Measurements from ENCODE around the gene NRBF2.

NRBF2 gene

DNA sequence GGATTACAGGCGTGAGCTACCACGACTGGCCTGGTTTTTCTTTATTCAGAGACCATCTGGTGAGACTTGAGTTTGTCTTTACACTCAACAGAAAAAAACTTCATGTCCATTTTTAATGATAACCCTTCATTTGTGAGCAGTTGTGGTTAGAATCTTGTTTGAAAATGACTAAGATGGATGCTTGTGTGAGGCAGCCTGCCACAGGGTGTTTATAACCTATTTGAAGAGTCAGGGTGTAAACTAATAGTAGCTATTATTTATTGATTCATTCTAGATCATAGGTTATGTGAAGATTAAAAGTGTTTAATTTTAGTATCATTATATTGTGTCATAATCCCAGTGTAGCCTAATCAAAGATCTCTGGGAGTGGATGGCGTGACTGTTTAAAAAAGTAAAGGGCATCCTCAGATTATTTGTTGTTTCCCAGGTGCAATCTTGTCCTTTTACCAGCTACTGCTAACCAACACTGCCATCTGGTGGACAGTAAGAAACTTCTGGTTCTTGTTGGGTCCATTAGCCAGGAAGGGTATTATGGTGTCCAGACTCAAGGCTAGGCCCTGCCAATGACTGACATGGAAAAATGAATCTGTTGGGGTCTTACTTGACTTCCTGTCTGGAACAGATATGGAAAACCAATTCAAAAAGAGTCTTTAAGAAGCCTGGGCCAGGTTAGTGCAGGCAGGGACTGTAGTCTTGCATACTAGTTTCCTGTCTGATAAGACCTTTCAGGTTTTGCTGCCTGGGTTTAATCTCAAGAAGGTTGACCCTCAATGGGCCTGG lies 24.9 kb downstream of the NRBF2 start:
- H3K4me3 ChIP-seq (ENCODE audit: low read length in 2 of 2): no peak overlapping the region
- H3K27me3 ChIP-seq (ENCODE audit: control insufficient read depth in 2 of 2, insufficient read depth in 2 of 2, low read length in 2 of 2): no peaks in the 10 kb centered on the region
- peaks cover 2 to 3% of the 10 kb centered on the region in 2 donors for H3K36me3 ChIP-seq (ENCODE audit: control insufficient read depth in 2 of 2, insufficient read depth in 2 of 2, low read length in 2 of 2)
- H3K9me3 ChIP-seq (ENCODE audit: control insufficient read depth in 2 of 2, low read length in 2 of 2): no peaks in the 10 kb centered on the region
- peaks cover 8 to 21% of the 10 kb centered on the region in 2 donors for H3K4me1 ChIP-seq (ENCODE audit: control insufficient read depth in 2 of 2, insufficient read depth in 2 of 2, low read length in 2 of 2)
- H3K9ac ChIP-seq (ENCODE audit: low read depth in 1 of 2, low read length in 2 of 2): no peak overlapping the region
- H3K27ac ChIP-seq (ENCODE audit: low read depth in 2 of 2, low read length in 2 of 2): no peak overlapping the region

DNA sequence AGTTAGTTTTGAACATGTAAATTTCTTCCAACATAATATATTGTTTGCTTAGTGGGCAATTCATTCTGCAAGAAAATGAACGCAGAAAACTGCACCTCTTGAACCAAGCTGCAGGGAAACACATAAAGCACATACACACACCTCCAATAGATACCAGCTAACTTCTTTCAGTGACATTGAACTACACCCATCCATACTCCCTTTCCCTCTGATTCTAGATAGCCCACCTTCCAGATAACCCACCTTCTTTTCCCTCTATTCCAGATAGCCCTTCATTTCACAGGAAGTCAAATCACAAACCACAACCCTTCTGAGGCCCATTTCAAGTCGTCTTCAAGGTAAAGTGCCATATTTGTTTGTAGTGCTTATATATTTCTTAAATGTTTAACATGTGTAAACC lies 28.5 kb downstream of the NRBF2 start:
- peaks cover 0 to 4% of the 10 kb centered on the region in 2 donors for H3K36me3 ChIP-seq (ENCODE audit: control insufficient read depth in 2 of 2, insufficient read depth in 2 of 2, low read length in 2 of 2)
- H3K9me3 ChIP-seq (ENCODE audit: control insufficient read depth in 2 of 2, low read length in 2 of 2): no peaks in the 10 kb centered on the region
- peaks cover 0 to 8% of the 10 kb centered on the region in 2 donors for H3K4me1 ChIP-seq (ENCODE audit: control insufficient read depth in 2 of 2, insufficient read depth in 2 of 2, low read length in 2 of 2)
- H3K4me3 ChIP-seq (ENCODE audit: low read length in 2 of 2): no peak overlapping the region
- no peak overlapping the region for H3K27ac ChIP-seq (ENCODE audit: low read depth in 2 of 2, low read length in 2 of 2)
- no peaks in the 10 kb centered on the region for H3K27me3 ChIP-seq (ENCODE audit: control insufficient read depth in 2 of 2, insufficient read depth in 2 of 2, low read length in 2 of 2)
- H3K9ac ChIP-seq (ENCODE audit: low read depth in 1 of 2, low read length in 2 of 2): no peak overlapping the region

DNA sequence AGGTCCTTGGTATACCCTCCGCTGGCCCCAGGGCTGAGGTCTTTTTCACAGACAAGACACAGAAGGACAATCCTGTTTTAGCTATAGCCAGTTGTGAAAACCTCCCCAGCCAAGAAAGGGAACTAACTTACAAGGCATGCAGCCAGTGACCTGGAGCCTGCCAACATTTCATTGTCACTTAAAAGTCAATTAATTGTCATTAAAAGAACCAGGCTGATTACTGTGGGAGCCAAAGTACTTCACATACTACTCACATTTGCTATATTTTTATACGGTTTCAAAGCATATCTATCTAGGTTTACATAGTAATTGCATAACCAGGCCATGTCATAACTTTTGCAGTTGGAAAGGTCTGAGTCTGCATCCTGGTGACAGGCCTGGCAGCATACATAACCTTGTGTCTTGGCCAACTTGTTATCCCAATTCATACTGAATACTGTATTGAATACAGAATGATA lies 31.1 kb downstream of the NRBF2 start:
- Histone ChIP-seq H3K36me3 (ENCODE audit: control insufficient read depth in 2 of 2, insufficient read depth in 2 of 2, low read length in 2 of 2) (peaks cover 4 to 8% of the 10 kb centered on the region in 2 donors), H3K27ac (ENCODE audit: low read depth in 2 of 2, low read length in 2 of 2) (no peak overlapping the region), H3K9me3 (ENCODE audit: control insufficient read depth in 2 of 2, low read length in 2 of 2) (no peaks in the 10 kb centered on the region), H3K9ac (ENCODE audit: low read depth in 1 of 2, low read length in 2 of 2) (no peak overlapping the region), H3K4me3 (ENCODE audit: low read length in 2 of 2) (no peak overlapping the region), H3K4me1 (ENCODE audit: control insufficient read depth in 2 of 2, insufficient read depth in 2 of 2, low read length in 2 of 2) (no peaks in the 10 kb centered on the region), H3K27me3 (ENCODE audit: control insufficient read depth in 2 of 2, insufficient read depth in 2 of 2, low read length in 2 of 2) (no peaks in the 10 kb centered on the region)

DNA sequence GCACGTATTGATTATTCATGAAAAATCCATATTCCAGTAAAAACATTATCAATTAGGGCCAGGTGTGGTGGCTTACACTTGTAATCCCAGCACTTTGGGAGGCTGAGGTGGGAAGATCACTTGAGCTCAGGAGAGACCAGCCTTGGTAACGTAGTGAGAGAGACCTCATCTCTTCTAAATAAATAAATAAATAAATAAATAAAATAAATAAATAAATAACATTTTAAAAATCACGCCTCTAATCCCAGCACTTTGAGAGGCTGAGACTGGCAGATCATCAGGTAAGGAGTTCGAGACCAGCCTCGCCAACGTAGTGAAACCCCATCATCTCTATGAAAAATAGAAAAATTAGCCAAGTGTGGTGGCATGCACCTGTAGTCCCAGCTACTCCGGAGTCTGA lies 32.1 kb downstream of the NRBF2 start:
- Histone ChIP-seq H3K4me3 (ENCODE audit: low read length in 2 of 2) (no peak overlapping the region), H3K9me3 (ENCODE audit: control insufficient read depth in 2 of 2, low read length in 2 of 2) (no peaks in the 10 kb centered on the region), H3K9ac (ENCODE audit: low read depth in 1 of 2, low read length in 2 of 2) (no peak overlapping the region), H3K36me3 (ENCODE audit: control insufficient read depth in 2 of 2, insufficient read depth in 2 of 2, low read length in 2 of 2) (peaks cover 9 to 14% of the 10 kb centered on the region in 2 donors), H3K27ac (ENCODE audit: low read depth in 2 of 2, low read length in 2 of 2) (no peak overlapping the region), H3K4me1 (ENCODE audit: control insufficient read depth in 2 of 2, insufficient read depth in 2 of 2, low read length in 2 of 2) (no peaks in the 10 kb centered on the region), H3K27me3 (ENCODE audit: control insufficient read depth in 2 of 2, insufficient read depth in 2 of 2, low read length in 2 of 2) (no peaks in the 10 kb centered on the region)

DNA sequence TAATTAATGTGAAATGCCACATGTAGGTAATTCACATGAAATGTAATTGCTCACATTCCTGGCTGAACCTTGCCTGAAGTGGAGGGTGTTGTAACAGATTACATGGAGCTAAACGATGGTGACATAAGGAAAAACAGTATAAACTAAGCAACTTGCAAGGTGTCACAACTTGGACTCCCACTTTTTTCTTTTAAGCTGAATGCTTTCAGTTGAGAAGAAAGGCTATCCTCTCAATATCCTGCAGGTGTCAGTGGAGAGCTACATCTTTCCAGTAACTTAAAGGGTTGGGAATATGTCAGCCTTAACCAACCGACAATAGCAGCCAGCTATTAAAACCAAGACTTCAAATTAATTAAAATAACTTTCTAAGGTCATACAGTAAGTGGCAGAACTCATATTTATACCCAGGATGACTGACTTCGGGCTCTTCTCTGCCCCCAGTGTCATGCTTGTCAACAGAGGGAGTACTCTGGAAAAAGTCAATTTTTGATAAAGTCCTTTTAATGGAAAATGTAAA lies 33.7 kb downstream of the NRBF2 start:
- H3K4me3 ChIP-seq (ENCODE audit: low read length in 2 of 2): no peak overlapping the region
- H3K9ac ChIP-seq (ENCODE audit: low read depth in 1 of 2, low read length in 2 of 2): no peak overlapping the region
- H3K27me3 ChIP-seq (ENCODE audit: control insufficient read depth in 2 of 2, insufficient read depth in 2 of 2, low read length in 2 of 2): no peaks in the 10 kb centered on the region
- H3K27ac ChIP-seq (ENCODE audit: low read depth in 2 of 2, low read length in 2 of 2): no peak overlapping the region
- H3K9me3 ChIP-seq (ENCODE audit: control insufficient read depth in 2 of 2, low read length in 2 of 2): no peaks in the 10 kb centered on the region
- H3K36me3 ChIP-seq (ENCODE audit: control insufficient read depth in 2 of 2, insufficient read depth in 2 of 2, low read length in 2 of 2): peaks cover 20% of the 10 kb centered on the region in 2 donors
- H3K4me1 ChIP-seq (ENCODE audit: control insufficient read depth in 2 of 2, insufficient read depth in 2 of 2, low read length in 2 of 2): no peaks in the 10 kb centered on the region

DNA sequence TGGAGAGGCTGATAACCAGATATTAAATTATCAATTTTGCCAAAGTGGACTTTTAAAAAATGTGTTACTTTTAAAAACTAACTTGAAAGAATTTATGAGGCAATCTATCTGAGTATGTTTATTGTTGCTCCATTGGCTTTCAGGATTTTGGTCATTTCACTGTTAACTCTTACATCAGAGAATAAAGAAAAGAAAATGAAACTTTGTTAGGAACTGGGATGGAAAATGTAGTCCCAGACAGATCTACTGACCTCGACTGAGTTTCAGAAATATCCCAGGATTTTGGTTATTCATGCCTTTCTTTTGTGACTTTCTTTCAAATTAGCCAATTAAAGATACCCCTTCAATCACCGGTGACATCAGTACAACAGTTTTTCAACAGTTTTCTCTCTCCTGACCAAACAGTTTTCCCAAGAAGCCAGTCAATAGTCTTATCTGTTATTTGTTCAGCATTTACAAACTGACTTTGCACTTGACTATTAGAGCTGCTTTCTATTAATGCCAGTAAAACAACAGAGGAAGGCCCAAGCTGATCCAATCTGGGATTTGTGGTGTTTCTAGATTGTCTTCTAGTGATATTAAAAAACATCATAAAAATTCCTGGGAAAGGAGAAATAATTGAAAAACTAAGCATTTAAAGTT lies 35.8 kb downstream of the NRBF2 start:
- peaks cover 22 to 26% of the 10 kb centered on the region in 2 donors for H3K36me3 ChIP-seq (ENCODE audit: control insufficient read depth in 2 of 2, insufficient read depth in 2 of 2, low read length in 2 of 2)
- no peak overlapping the region for H3K9ac ChIP-seq (ENCODE audit: low read depth in 1 of 2, low read length in 2 of 2)
- H3K9me3 ChIP-seq (ENCODE audit: control insufficient read depth in 2 of 2, low read length in 2 of 2): no peaks in the 10 kb centered on the region
- H3K4me1 ChIP-seq (ENCODE audit: control insufficient read depth in 2 of 2, insufficient read depth in 2 of 2, low read length in 2 of 2): no peaks in the 10 kb centered on the region
- H3K4me3 ChIP-seq (ENCODE audit: low read length in 2 of 2): no peak overlapping the region
- H3K27me3 ChIP-seq (ENCODE audit: control insufficient read depth in 2 of 2, insufficient read depth in 2 of 2, low read length in 2 of 2): no peaks in the 10 kb centered on the region
- H3K27ac ChIP-seq (ENCODE audit: low read depth in 2 of 2, low read length in 2 of 2): no peak overlapping the region

DNA sequence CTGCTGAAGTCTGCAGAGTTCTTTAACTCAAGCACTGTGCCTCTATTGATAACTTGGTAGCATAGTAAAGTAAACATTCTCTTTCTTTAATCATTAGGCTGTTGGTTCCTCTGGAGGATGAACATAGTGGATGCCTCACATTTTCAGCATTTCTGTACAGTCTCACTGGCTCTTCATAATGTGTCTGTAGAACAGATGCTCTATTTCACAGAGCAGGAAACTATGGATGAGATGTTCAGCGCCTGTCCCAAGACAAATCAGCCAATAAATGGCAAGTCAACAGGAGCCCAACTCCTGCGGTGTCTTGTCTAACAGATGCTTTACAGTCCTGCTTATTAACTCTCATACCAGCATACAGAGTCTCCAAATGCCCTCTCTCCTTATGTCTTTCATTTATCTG lies 36.5 kb downstream of the NRBF2 start:
- no peak overlapping the region for H3K27ac ChIP-seq (ENCODE audit: low read depth in 2 of 2, low read length in 2 of 2)
- peaks cover 18 to 26% of the 10 kb centered on the region in 2 donors for H3K36me3 ChIP-seq (ENCODE audit: control insufficient read depth in 2 of 2, insufficient read depth in 2 of 2, low read length in 2 of 2)
- H3K9me3 ChIP-seq (ENCODE audit: control insufficient read depth in 2 of 2, low read length in 2 of 2): no peaks in the 10 kb centered on the region
- H3K27me3 ChIP-seq (ENCODE audit: control insufficient read depth in 2 of 2, insufficient read depth in 2 of 2, low read length in 2 of 2): no peaks in the 10 kb centered on the region
- no peak overlapping the region for H3K4me3 ChIP-seq (ENCODE audit: low read length in 2 of 2)
- H3K9ac ChIP-seq (ENCODE audit: low read depth in 1 of 2, low read length in 2 of 2): no peak overlapping the region
- peaks cover 0 to 2% of the 10 kb centered on the region in 2 donors for H3K4me1 ChIP-seq (ENCODE audit: control insufficient read depth in 2 of 2, insufficient read depth in 2 of 2, low read length in 2 of 2)

DNA sequence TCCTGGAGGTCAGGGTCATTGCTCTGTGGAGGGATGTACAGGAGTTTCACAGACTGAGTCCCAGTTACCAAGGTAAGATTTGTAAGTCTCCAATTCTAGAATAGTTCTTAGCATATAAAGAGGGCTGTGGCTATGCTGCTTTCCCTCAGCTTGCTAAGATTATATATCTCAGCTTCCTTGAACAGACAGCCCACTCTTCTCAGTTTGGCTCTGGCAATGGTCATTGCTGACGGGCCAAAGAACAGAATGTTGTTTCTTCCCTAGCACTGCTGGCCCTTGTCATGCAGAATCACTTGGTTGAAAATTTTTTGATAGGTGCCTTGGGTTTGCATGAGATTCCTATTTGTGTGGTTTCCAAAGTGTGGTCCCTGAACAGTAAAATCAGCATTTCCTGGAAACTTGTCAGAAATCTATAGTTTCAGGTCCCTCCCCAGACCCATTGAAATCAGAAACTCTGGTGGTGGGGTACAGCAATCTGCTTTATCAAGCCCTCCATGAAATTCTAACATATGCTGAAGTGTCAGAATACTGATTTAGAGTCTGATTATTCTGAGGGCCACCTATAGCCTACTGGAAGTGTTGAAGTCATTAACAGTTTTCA lies 38.2 kb downstream of the NRBF2 start:
- Histone ChIP-seq H3K27ac (ENCODE audit: low read depth in 2 of 2, low read length in 2 of 2) (no peak overlapping the region), H3K4me1 (ENCODE audit: control insufficient read depth in 2 of 2, insufficient read depth in 2 of 2, low read length in 2 of 2) (peaks cover 0 to 2% of the 10 kb centered on the region in 2 donors), H3K36me3 (ENCODE audit: control insufficient read depth in 2 of 2, insufficient read depth in 2 of 2, low read length in 2 of 2) (peaks cover 30 to 40% of the 10 kb centered on the region in 2 donors), H3K9me3 (ENCODE audit: control insufficient read depth in 2 of 2, low read length in 2 of 2) (no peaks in the 10 kb centered on the region), H3K4me3 (ENCODE audit: low read length in 2 of 2) (no peak overlapping the region), H3K9ac (ENCODE audit: low read depth in 1 of 2, low read length in 2 of 2) (no peak overlapping the region), H3K27me3 (ENCODE audit: control insufficient read depth in 2 of 2, insufficient read depth in 2 of 2, low read length in 2 of 2) (no peaks in the 10 kb centered on the region)

DNA sequence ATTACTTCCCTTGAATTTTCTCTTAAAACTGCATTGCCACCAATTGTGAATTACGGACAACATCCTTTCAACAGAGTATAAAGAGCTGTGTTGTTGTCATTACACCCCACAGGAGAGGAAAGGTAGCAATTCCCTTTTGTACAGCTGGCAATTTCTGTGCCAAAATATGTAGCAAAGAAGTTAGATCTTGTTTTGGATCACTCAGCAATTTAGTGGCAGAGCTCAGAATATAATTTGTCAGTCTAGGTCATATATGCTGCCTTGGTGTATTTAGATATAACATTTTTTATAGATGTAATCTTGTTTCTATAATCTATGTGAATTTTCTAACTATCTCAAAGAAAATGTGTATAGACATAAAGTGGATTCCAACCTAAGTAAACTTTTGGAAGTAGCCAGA lies 38.8 kb downstream of the NRBF2 start:
- Histone ChIP-seq H3K36me3 (ENCODE audit: control insufficient read depth in 2 of 2, insufficient read depth in 2 of 2, low read length in 2 of 2) (peaks cover 31 to 44% of the 10 kb centered on the region in 2 donors), H3K27me3 (ENCODE audit: control insufficient read depth in 2 of 2, insufficient read depth in 2 of 2, low read length in 2 of 2) (no peaks in the 10 kb centered on the region), H3K9me3 (ENCODE audit: control insufficient read depth in 2 of 2, low read length in 2 of 2) (no peaks in the 10 kb centered on the region), H3K27ac (ENCODE audit: low read depth in 2 of 2, low read length in 2 of 2) (no peak overlapping the region), H3K9ac (ENCODE audit: low read depth in 1 of 2, low read length in 2 of 2) (no peak overlapping the region), H3K4me1 (ENCODE audit: control insufficient read depth in 2 of 2, insufficient read depth in 2 of 2, low read length in 2 of 2) (peaks cover 0 to 2% of the 10 kb centered on the region in 2 donors), H3K4me3 (ENCODE audit: low read length in 2 of 2) (no peak overlapping the region)

All from mucosa of rectum (tissue), 2 donors.